GM12891 (cell line): Measurements from ENCODE around the gene STAB2.

Experiments used
- POLR2A ChIP-seq: IDR thresholded peaks from 2 replicates; pipeline ENCODE4 v1.6.1; 2011; ENCODE audit warnings: low read depth, low read length, control low read depth
- POLR2AphosphoS5 ChIP-seq: IDR thresholded peaks from 2 replicates; pipeline ENCODE4 v1.6.1; 2011; ENCODE audit warnings: low read depth, low read length, control low read depth
- POU2F2 ChIP-seq: IDR thresholded peaks from 2 replicates; pipeline ENCODE4 v1.6.1; 2011; ENCODE audit warnings: low read depth, mild to moderate bottlenecking, control low read depth, low read length, moderate library complexity
- SPI1 ChIP-seq: IDR thresholded peaks from 2 replicates; pipeline ENCODE4 v1.6.1; 2011; ENCODE audit warnings: low read depth, low read length, control low read depth
- TAF1 ChIP-seq: IDR thresholded peaks from 2 replicates; pipeline ENCODE4 v1.6.1; 2011; ENCODE audit warnings: low read depth, low read length, control low read depth

DNA sequence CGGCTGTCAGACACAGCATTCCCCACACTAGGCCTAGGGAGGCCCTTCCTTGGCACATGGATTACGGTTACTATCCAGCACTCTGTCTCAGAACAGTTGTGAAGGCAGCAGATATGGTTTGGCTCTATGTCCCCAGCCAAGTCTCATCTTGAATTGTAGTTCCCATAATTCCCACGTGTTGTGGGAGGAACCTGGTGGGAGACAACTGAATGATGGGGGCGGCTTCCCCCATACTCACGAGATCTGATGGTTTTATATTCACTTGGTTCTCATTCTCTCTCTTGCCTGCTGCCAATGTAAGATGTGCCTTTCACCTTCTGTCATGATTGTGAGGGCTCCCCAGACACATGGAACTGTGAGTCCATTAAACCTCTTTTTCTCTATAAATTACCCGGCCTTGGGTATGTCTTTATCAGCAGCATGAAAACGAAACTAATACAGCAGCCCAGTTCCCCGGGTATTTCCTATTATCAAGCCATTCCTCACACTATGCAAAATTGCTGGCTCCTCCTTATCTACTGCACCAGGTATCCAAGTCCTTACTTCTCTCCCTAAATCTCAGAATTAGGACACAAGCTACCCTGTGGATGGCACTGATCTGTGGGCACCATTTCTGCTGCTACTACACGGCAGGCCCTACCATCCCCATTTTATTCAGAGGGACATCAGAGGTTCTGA is 220.6 kb downstream of the STAB2 start:
- no peak for TF ChIP-seq POLR2A
- no peak for TF ChIP-seq POLR2AphosphoS5
- TF ChIP-seq SPI1 = no peak
- TF ChIP-seq POU2F2 = no peak
- TF ChIP-seq TAF1 = no peak
